Smooth muscle cell (in vitro differentiated cells): ENCODE data around the gene ZFAND5. TPM values are rescaled to one million over a fixed set of nuclear protein-coding genes. Genes with fewer than 3 reads are reported as not detected.

Experiments used
- DNase-seq: peaks from one replicate; lab custom pipeline; 2025; ENCODE audit not compliant: unreplicated experiment; lab: John Stamatoyannopoulos, UW
- H2AFZ ChIP-seq: fragments of 200-600 bp; sonication (generic); 2 replicates; pipeline ENCODE4 v1.6.0; 2016; ENCODE audit warnings: antibody characterized with exemption, low read depth, mild to moderate bottlenecking
- H3F3A ChIP-seq: fragments of 200-600 bp; sonication (generic); 2 replicates; pipeline ENCODE4 v1.6.0; 2017; ENCODE audit warnings: antibody characterized with exemption, low read depth
- H3K27ac ChIP-seq: fragments of 200-600 bp; sonication (generic); 2 replicates; pipeline ENCODE4 v1.5.1; 2016; ENCODE audit warnings: low read depth, mild to moderate bottlenecking
- H3K27me3 ChIP-seq: fragments of 200-600 bp; sonication (generic); 2 replicates; pipeline ENCODE4 v1.6.1; 2016; ENCODE audit warnings: low read depth, mild to moderate bottlenecking
- H3K36me3 ChIP-seq: fragments of 200-600 bp; sonication (generic); 2 replicates; pipeline ENCODE4 v1.5.1; 2016; ENCODE audit warnings: low read depth
- H3K4me1 ChIP-seq: fragments of 200-600 bp; sonication (generic); 2 replicates; pipeline ENCODE4 v1.5.1; 2016; ENCODE audit warnings: low read depth
- H3K4me2 ChIP-seq: fragments of 200-600 bp; sonication (generic); 2 replicates; pipeline ENCODE4 v1.6.0; 2016; ENCODE audit warnings: mild to moderate bottlenecking
- H3K4me3 ChIP-seq: fragments of 200-600 bp; sonication (generic); 2 replicates; pipeline ENCODE4 v1.5.1; 2016; ENCODE audit warnings: mild to moderate bottlenecking
- H3K79me2 ChIP-seq: fragments of 200-600 bp; sonication (generic); 2 replicates; pipeline ENCODE4 v1.6.0; 2016; ENCODE audit warnings: low read depth, mild to moderate bottlenecking
- H3K9ac ChIP-seq: fragments of 200-600 bp; sonication (generic); 2 replicates; pipeline ENCODE4 v1.6.0; 2016; ENCODE audit warnings: low read depth
- H3K9me3 ChIP-seq: fragments of 200-600 bp; sonication (generic); replicated peaks from 2 replicates; pipeline ENCODE4 v1.5.1; 2016; ENCODE audit warnings: low read depth
- H4K20me1 ChIP-seq: fragments of 200-600 bp; sonication (generic); 2 replicates; pipeline ENCODE4 v1.6.0; 2016; ENCODE audit warnings: low read depth
- WGBS: methylation state at CpG from one replicate; pipeline ENCODE4 v1.1.7; 2016; ENCODE audit warnings: low lambda C conversion rate; 5-methylcytosine and 5-hydroxymethylcytosine counted together
- polyA plus RNA-seq: library from polyadenylated mRNA; unstranded; fragments of >200 nt; fragmentation: Nextera tagmentation; extraction: Ambion mirVana; gene quantifications from 2 replicates; pipeline ENCODE4 v1.2.1, GENCODE V29; 2016
- total RNA-seq: library from RNA; depleted of rRNA; stranded (reverse); fragments of >200 nt; gene quantifications from 2 replicates; pipeline ENCODE4 v1.2.3, GENCODE V29; 2014
- TF ChIP-seq, protein P1 (sequence below): fragments of 200-600 bp; sonication (generic); IDR thresholded peaks from 2 replicates; pipeline ENCODE4 v1.5.1; 2017; ENCODE audit warnings: borderline replicate concordance, mild to moderate bottlenecking, antibody characterized with exemption; ENCODE audit not compliant: insufficient read depth, poor library complexity, severe bottlenecking

Gene ZFAND5
- total and polyA plus RNA-seq, 2 experiments from 2014 or later, result 163 to 244 TPM

DNA sequence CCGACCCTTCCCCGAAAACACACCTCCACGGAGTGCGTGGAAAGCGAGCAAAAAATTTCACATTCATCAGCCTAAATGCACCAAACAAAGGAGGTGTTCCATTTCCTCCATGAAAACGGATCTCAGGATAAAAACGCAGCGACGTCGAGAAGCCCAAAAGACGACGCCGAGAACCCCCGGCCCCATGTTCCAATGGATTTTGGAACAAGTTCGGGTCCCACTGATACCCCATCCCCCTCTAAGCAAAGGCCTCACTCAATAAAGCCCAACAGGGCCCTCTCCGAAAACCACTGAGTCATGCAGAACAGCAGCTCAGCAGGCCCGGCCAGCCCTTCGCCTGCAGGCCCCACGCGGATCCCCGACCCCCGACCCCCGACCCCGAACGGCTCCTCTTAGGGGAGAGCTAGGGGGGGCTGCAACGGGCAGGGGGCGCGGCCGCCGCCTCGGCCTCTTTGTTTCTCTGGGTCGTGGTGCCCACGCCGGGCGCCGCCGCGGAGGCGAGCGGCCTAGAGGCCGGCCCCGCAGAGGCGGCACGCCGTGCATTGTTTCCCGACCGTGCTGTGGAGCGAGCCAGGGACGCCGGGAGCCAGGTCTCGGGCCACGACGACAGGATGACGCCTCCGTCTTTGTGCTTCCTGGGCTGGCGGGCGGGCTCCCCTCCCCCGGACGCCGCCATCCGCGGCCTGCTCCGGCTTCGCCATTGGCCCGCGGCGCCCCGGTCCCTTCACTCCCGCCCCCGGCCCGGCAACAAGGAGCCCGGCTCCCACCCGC lies 915 bp downstream of the ZFAND5 start:
- under 1% methylated on average over 66 of the region's 73 CpGs for WGBS

DNA sequence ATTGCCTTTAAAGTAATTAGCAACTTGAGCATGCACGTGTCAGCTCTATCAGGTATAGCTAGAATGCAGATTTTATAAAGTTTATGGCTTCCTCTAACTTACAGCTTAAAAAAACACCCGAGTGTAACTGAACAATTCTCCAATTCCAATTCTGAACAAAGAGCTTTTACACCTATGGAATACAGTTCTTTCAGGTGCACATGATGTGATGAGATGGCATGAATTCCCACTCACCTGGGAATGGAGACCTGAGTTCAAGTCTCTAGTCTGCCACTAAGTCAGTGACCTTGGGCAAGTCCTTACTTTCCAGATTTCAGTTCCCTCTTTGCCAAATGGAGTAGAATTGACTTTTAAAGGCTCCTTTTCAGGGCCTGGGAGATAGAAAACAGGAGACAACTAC lies 1.8 kb downstream of the ZFAND5 start:
- peaks cover 15% of the 10 kb centered on the region for H3K36me3 ChIP-seq
- peak overlapping the region; percentile 99 for H3K9ac ChIP-seq
- DNase-seq, result no peak
- H3K27ac ChIP-seq, result peak overlapping the region; percentile 98
- H3K4me3 ChIP-seq, result peak overlapping the region; percentile 61
- H3K79me2 ChIP-seq, result peaks cover 67% of the 10 kb centered on the region
- 6% methylated on average over 2 of the region's 2 CpGs for WGBS
- peaks cover 31% of the 10 kb centered on the region for H3K4me1 ChIP-seq
- peaks cover 66% of the 10 kb centered on the region for H4K20me1 ChIP-seq
- TF ChIP-seq, protein P1, sequence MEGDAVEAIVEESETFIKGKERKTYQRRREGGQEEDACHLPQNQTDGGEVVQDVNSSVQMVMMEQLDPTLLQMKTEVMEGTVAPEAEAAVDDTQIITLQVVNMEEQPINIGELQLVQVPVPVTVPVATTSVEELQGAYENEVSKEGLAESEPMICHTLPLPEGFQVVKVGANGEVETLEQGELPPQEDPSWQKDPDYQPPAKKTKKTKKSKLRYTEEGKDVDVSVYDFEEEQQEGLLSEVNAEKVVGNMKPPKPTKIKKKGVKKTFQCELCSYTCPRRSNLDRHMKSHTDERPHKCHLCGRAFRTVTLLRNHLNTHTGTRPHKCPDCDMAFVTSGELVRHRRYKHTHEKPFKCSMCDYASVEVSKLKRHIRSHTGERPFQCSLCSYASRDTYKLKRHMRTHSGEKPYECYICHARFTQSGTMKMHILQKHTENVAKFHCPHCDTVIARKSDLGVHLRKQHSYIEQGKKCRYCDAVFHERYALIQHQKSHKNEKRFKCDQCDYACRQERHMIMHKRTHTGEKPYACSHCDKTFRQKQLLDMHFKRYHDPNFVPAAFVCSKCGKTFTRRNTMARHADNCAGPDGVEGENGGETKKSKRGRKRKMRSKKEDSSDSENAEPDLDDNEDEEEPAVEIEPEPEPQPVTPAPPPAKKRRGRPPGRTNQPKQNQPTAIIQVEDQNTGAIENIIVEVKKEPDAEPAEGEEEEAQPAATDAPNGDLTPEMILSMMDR, result no peak
- H3F3A ChIP-seq, result peaks cover under 1% of the 10 kb centered on the region
- H3K9me3 ChIP-seq, result no peaks in the 10 kb centered on the region
- peak overlapping the region; percentile 90 for H3K4me2 ChIP-seq
- H3K27me3 ChIP-seq, result no peaks in the 10 kb centered on the region
- H2AFZ ChIP-seq, result no peak overlapping the region

More for the DNA sequence above, 915 bp downstream of the ZFAND5 start:
- peak overlapping the region; percentile 90 for H3K4me2 ChIP-seq
- peak overlapping the region; percentile 61 for H3K4me3 ChIP-seq
- H3F3A ChIP-seq, result no peaks in the 10 kb centered on the region
- TF ChIP-seq, protein P1, result no peak
- no peaks in the 10 kb centered on the region for H3K9me3 ChIP-seq
- no peaks in the 10 kb centered on the region for H3K27me3 ChIP-seq
- peaks cover 58% of the 10 kb centered on the region for H3K79me2 ChIP-seq
- peak overlapping the region; percentile 99 for H3K9ac ChIP-seq
- peaks cover 57% of the 10 kb centered on the region for H4K20me1 ChIP-seq
- DNase-seq, result peak; percentile 31
- H3K27ac ChIP-seq, result peak overlapping the region; percentile 98
- peaks cover 7% of the 10 kb centered on the region for H3K36me3 ChIP-seq
- H2AFZ ChIP-seq, result no peak overlapping the region
- peaks cover 31% of the 10 kb centered on the region for H3K4me1 ChIP-seq

DNA sequence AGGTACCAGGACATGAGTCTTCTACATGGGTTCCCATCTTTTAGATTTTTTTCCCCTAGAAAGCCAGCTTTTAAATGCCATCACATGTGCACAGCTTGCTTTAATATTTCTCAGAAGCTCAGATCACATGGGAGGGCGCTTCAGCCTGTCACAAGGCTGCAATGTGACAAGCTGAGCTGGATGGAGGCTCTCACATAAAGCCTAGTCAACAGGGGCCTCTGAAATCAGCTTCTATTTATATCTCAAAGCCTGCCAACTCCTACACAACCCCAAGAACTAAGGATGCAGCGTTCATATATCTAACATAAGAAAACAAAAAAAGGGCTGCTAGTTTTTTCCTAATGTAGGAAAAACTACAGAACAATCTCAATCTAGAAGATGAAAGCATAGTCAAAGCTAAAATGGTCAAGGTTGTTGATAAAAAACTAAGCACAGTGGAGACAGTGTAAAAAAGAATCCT lies 2.3 kb downstream of the ZFAND5 start:
- Histone ChIP-seq H3K4me2 (peak overlapping the region; percentile 90), H3K9ac (peak overlapping the region; percentile 99), H3K79me2 (peaks cover 72% of the 10 kb centered on the region), H4K20me1 (peaks cover 71% of the 10 kb centered on the region), H3K27me3 (no peaks in the 10 kb centered on the region), H3K4me3 (peak overlapping the region; percentile 61), H3F3A (peaks cover 6% of the 10 kb centered on the region), H3K36me3 (peaks cover 20% of the 10 kb centered on the region), H3K9me3 (no peaks in the 10 kb centered on the region), H3K4me1 (peaks cover 31% of the 10 kb centered on the region), H2AFZ (no peak overlapping the region), H3K27ac (peak overlapping the region; percentile 98)
- TF ChIP-seq, protein P1, result no peak
- WGBS, result 0% methylated on average over 2 of the region's 2 CpGs
- DNase-seq, result no peak
